ENCODE measurements around the gene ANXA4. TPM values are rescaled to one million over a fixed set of nuclear protein-coding genes. Genes with fewer than 3 reads are reported as not detected.

Gene ANXA4
- total and polyA plus RNA-seq, 2 experiments from 2014 or later: 6.7 to 11.5 TPM

DNA sequence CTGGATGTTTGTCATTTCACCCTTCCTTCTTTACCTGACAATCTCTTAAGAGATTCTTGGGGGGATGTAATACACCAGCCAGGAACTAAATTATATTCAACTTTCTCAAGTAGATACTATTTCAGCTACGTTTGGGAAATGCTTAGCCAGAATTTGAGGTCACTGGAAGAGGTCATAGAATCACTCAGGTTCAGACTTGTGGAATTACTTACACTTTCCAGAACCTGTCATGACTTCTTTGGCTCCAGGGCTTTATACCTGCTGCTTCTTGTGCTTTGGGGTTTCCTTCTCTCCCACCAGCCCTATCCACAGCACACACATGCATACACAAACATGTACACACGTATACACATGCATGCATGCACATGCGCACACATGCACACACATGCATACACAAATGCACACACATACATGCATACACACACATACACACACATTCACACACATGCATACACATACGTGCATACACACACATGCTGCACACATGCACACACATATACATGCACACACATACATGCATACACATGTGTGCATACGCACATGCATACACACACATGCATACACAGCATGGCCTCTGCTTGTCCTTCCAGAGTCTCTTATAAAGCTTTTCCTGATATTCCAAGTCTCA is 23.5 kb upstream of the ANXA4 start:
- no peak for DNase-seq (ENCODE audit: low spot score)
- H3K4me2 ChIP-seq: peak overlapping the region; percentile 60
- TF ChIP-seq, protein P1, sequence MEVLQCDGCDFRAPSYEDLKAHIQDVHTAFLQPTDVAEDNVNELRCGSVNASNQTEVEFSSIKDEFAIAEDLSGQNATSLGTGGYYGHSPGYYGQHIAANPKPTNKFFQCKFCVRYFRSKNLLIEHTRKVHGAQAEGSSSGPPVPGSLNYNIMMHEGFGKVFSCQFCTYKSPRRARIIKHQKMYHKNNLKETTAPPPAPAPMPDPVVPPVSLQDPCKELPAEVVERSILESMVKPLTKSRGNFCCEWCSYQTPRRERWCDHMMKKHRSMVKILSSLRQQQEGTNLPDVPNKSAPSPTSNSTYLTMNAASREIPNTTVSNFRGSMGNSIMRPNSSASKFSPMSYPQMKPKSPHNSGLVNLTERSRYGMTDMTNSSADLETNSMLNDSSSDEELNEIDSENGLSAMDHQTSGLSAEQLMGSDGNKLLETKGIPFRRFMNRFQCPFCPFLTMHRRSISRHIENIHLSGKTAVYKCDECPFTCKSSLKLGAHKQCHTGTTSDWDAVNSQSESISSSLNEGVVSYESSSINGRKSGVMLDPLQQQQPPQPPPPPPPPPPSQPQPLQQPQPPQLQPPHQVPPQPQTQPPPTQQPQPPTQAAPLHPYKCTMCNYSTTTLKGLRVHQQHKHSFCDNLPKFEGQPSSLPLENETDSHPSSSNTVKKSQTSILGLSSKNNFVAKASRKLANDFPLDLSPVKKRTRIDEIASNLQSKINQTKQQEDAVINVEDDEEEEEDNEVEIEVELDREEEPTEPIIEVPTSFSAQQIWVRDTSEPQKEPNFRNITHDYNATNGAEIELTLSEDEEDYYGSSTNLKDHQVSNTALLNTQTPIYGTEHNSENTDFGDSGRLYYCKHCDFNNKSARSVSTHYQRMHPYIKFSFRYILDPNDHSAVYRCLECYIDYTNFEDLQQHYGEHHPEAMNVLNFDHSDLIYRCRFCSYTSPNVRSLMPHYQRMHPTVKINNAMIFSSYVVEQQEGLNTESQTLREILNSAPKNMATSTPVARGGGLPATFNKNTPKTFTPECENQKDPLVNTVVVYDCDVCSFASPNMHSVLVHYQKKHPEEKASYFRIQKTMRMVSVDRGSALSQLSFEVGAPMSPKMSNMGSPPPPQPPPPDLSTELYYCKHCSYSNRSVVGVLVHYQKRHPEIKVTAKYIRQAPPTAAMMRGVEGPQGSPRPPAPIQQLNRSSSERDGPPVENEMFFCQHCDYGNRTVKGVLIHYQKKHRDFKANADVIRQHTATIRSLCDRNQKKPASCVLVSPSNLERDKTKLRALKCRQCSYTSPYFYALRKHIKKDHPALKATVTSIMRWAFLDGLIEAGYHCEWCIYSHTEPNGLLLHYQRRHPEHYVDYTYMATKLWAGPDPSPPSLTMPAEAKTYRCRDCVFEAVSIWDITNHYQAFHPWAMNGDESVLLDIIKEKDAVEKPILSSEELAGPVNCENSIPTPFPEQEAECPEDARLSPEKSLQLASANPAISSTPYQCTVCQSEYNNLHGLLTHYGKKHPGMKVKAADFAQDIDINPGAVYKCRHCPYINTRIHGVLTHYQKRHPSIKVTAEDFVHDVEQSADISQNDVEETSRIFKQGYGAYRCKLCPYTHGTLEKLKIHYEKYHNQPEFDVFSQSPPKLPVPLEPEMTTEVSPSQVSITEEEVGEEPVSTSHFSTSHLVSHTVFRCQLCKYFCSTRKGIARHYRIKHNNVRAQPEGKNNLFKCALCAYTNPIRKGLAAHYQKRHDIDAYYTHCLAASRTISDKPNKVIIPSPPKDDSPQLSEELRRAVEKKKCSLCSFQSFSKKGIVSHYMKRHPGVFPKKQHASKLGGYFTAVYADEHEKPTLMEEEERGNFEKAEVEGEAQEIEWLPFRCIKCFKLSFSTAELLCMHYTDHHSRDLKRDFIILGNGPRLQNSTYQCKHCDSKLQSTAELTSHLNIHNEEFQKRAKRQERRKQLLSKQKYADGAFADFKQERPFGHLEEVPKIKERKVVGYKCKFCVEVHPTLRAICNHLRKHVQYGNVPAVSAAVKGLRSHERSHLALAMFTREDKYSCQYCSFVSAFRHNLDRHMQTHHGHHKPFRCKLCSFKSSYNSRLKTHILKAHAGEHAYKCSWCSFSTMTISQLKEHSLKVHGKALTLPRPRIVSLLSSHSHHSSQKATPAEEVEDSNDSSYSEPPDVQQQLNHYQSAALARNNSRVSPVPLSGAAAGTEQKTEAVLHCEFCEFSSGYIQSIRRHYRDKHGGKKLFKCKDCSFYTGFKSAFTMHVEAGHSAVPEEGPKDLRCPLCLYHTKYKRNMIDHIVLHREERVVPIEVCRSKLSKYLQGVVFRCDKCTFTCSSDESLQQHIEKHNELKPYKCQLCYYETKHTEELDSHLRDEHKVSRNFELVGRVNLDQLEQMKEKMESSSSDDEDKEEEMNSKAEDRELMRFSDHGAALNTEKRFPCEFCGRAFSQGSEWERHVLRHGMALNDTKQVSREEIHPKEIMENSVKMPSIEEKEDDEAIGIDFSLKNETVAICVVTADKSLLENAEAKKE (CRISPR knock-in tag; IDR thresholded peaks at IDR 0.05): no peak
- no peak for TF ChIP-seq EZH2phosphoT487 (IDR thresholded peaks at IDR 0.05; ENCODE audit: unreplicated experiment)
- TF ChIP-seq, protein P2, sequence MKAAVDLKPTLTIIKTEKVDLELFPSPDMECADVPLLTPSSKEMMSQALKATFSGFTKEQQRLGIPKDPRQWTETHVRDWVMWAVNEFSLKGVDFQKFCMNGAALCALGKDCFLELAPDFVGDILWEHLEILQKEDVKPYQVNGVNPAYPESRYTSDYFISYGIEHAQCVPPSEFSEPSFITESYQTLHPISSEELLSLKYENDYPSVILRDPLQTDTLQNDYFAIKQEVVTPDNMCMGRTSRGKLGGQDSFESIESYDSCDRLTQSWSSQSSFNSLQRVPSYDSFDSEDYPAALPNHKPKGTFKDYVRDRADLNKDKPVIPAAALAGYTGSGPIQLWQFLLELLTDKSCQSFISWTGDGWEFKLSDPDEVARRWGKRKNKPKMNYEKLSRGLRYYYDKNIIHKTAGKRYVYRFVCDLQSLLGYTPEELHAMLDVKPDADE (IDR thresholded peaks at IDR 0.05): no peak
- no peak for TF ChIP-seq JUNB (IDR thresholded peaks at IDR 0.05; ENCODE audit: unreplicated experiment)
- H3K27ac Mint-ChIP-seq: peak overlapping the region; percentile 35; the same call in 1 of the 2 replicates
- peak overlapping the region; percentile 10; the same call in 1 of the 2 replicates for H3K27ac ChIP-seq (ENCODE audit: low read depth)
- H3K27me3 ChIP-seq (ENCODE audit: insufficient read depth): no peaks in the 10 kb centered on the region
- no peaks in the 10 kb centered on the region for H3K79me2 ChIP-seq (replicated peaks; ENCODE audit: insufficient read depth)
- no peaks in the 10 kb centered on the region for H3K36me3 ChIP-seq (ENCODE audit: insufficient read depth)
- peaks cover 2% of the 10 kb centered on the region for H3K27me3 Mint-ChIP-seq (ENCODE audit: insufficient read depth, low read depth, poor library complexity)
- no peak overlapping the region for H3K4me3 ChIP-seq
- ATAC-seq: peak; percentile 8
- H3K36me3 Mint-ChIP-seq (ENCODE audit: low read depth): no peaks in the 10 kb centered on the region
- peaks cover 41% of the 10 kb centered on the region for H3K4me1 Mint-ChIP-seq
- H4K20me1 ChIP-seq (replicated peaks; ENCODE audit: insufficient read depth): no peaks in the 10 kb centered on the region
- H3K9me3 Mint-ChIP-seq: no peaks in the 10 kb centered on the region; the same call in 2 of the 3 replicates
- peaks cover 34% of the 10 kb centered on the region for H3K4me1 ChIP-seq (ENCODE audit: insufficient read depth)
- H3F3A ChIP-seq (replicated peaks; ENCODE audit: low read depth): peaks cover 6% of the 10 kb centered on the region; the same call in 1 of the 2 replicates
- no peaks in the 10 kb centered on the region for H3K9me2 ChIP-seq (ENCODE audit: insufficient read depth)
- no peak overlapping the region for H2AFZ ChIP-seq
- H3K4me3 Mint-ChIP-seq: peak overlapping the region; percentile 11; the same call in 1 of the 3 replicates
